HCT116 (cell line): ENCODE results near the gene GTF3C5.

Experiments
- CBX3 ChIP-seq: IDR thresholded peaks from 2 replicates; pipeline ENCODE4 v1.6.1; 2012; ENCODE audit warnings: low read depth
- CEBPB ChIP-seq: IDR thresholded peaks from 2 replicates; pipeline ENCODE4 v1.6.1; 2012; ENCODE audit warnings: low read depth
- EGR1 ChIP-seq: IDR thresholded peaks from 2 replicates; pipeline ENCODE4 v1.6.1; 2012; ENCODE audit warnings: low read depth
- EZH2 ChIP-seq: fragments of 200-600 bp; sonication (generic); IDR thresholded peaks from 2 replicates; pipeline ENCODE4 v1.6.1; 2017; ENCODE audit warnings: antibody characterized with exemption, mixed run types
- JUND ChIP-seq: IDR thresholded peaks from 2 replicates; pipeline ENCODE4 v1.6.1; 2012
- POLR2A ChIP-seq: IDR thresholded peaks from 2 replicates; pipeline ENCODE4 v1.7.0; 2011; ENCODE audit warnings: borderline replicate concordance; ENCODE audit not compliant: insufficient read depth, insufficient read length; ENCODE audit errors: extremely low read depth
- POLR2AphosphoS5 ChIP-seq: IDR thresholded peaks from 2 replicates; pipeline ENCODE4 v1.6.1; 2011; ENCODE audit warnings: mild to moderate bottlenecking, low read depth, low read length, moderate library complexity
- RAD21 ChIP-seq: IDR thresholded peaks from 2 replicates; pipeline ENCODE4 v1.6.1; 2012; ENCODE audit warnings: low read depth, mild to moderate bottlenecking
- TF ChIP-seq, protein P1 (sequence below), 3 experiments: fragments of 200-600 bp in 1 of 3; sonication (generic) in 1 of 3; IDR thresholded peaks in 2 of 3; conservative IDR thresholded peaks in 1 of 3; 2 replicates each; pipeline ENCODE4 v1.5.1; 2012 to 2017; ENCODE audit warnings: low read depth in 2 of 3, low read length in 2 of 3, antibody characterized with exemption in 1 of 3, borderline replicate concordance in 1 of 3, control low read depth in 1 of 3, mild to moderate bottlenecking in 1 of 3, mixed read lengths in 1 of 3, mixed run types in 1 of 3, moderate library complexity in 1 of 3; ENCODE audit not compliant: insufficient read depth in 1 of 3

DNA sequence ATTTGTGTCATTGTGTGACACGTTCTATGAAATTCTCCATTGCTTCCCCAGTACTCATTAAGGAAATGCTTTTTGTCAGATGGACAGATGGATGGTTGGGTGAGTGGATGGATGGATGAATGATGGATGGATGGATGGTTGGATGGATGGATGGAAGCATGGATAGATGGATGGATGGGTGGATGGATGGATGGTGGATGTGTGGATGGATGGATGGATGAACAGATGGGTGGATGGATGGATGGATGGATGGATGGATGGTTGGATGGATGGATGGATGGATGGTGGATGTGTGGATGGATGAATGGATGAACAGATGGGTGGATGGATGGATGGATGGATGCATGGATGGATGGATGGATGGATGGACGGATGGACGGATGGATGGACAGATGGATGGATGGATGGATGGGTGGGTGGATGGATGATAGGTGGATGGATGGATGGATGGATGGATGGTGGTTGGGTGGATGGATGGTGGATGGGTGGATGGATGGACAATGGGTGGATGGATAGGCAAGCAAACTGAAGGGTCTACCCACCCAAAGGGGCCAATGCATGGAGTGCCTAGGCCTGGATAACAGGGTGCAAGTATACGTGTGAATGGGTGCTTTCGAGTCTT, 24.0 kb upstream of the GTF3C5 start:
- TF ChIP-seq POLR2A (no peak), POLR2AphosphoS5 (no peak), CEBPB (no peak), RAD21 (no peak), EZH2 (no peak), CBX3 (no peak), JUND (no peak), EGR1 (no peak)
- TF ChIP-seq, protein P1, sequence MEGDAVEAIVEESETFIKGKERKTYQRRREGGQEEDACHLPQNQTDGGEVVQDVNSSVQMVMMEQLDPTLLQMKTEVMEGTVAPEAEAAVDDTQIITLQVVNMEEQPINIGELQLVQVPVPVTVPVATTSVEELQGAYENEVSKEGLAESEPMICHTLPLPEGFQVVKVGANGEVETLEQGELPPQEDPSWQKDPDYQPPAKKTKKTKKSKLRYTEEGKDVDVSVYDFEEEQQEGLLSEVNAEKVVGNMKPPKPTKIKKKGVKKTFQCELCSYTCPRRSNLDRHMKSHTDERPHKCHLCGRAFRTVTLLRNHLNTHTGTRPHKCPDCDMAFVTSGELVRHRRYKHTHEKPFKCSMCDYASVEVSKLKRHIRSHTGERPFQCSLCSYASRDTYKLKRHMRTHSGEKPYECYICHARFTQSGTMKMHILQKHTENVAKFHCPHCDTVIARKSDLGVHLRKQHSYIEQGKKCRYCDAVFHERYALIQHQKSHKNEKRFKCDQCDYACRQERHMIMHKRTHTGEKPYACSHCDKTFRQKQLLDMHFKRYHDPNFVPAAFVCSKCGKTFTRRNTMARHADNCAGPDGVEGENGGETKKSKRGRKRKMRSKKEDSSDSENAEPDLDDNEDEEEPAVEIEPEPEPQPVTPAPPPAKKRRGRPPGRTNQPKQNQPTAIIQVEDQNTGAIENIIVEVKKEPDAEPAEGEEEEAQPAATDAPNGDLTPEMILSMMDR (IDR thresholded peaks at IDR 0.05 in 2 of 3, conservative IDR thresholded peaks at IDR 0.05 in 1 of 3; ENCODE audit: borderline replicate concordance in 1 of 3, insufficient read depth in 1 of 3, low read depth in 2 of 3, low read length in 2 of 3) = no peak
